Epithelial cell of prostate (primary cell): Measurements from ENCODE around the gene ANO6.
"Not testable (repeated sequence)": the region's sequence is repeated elsewhere in the genome, so short reads cannot be mapped to it uniquely, and the experiment has no call there.

ENCODE experiments used
- DNase-seq: peaks from one replicate; pipeline ENCODE4 v3.0.0-alpha.2; 2011; ENCODE audit warnings: low read depth, low spot score
- H3K27ac ChIP-seq: fragments of 450-650 bp; 2 replicates; pipeline ENCODE4 v1.5.1; 2017; ENCODE audit warnings: mild to moderate bottlenecking

ANO6 gene

DNA sequence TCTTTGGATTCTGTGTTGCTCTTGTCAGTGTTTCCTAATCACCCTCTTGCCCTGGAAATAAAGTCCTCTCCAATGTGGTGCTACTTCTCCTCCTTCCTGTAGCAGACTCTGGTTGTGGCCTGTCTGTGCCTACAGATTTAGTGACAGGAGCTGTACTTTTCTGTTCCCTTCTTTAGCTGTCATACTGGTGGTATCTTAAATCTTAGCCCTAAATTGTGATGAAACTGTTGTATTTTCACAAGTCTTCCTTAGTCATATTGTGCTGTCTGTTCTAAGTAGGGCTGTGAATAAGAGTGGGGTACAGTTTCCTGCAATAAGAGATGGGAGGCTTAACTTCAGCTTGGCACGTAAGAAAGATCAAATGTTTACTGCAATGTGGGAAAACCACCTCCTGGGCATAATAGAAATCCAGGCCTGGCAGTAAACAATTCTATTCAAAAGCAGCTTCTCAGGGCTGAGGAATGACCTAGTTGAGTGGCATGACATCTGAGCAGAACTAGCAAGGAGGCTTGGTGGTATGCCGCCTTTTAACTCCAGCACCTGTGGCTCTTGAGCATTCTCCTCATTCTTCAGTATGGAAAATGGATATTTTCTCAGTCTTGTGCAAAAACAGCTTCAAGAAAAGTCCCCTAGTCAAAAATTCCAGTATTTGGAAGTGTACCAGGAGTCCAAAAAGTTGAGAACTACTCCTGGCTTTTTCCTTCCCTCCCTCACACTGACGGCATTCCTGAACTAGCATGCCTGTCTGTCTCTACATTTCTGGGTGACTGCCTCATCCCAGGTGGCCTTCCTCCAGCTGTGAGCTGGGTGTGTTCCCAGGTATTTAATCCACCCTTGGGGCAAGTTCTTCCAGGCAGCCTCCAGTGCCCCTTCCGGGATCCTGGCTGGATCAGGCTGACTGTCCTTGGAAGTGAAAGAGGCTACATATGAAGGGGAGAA lies 19.5 kb downstream of the ANO6 start:
- no peak for DNase-seq
- H3K27ac ChIP-seq: peak overlapping the region; percentile 90

DNA sequence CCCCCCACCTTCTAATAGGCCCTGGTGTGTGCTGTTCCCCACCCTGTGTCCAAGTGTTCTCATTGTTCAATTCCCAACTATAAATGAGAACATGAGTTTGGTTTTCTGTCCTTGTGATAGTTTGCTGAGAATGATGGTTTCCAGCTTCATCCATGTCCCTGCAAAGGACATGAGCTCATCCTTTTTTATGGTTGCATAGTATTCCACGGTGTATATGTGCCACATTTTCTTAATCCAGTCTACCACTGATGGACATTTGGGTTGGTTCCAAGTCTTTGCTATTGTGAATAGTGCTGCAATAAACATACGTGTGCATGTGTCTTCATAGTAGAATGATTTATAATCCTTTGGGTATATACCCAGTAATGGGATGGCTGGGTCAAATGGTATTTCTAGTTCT lies 20.5 kb downstream of the ANO6 start:
- peak overlapping the region; percentile 90 for H3K27ac ChIP-seq
- DNase-seq: not testable (repeated sequence)

DNA sequence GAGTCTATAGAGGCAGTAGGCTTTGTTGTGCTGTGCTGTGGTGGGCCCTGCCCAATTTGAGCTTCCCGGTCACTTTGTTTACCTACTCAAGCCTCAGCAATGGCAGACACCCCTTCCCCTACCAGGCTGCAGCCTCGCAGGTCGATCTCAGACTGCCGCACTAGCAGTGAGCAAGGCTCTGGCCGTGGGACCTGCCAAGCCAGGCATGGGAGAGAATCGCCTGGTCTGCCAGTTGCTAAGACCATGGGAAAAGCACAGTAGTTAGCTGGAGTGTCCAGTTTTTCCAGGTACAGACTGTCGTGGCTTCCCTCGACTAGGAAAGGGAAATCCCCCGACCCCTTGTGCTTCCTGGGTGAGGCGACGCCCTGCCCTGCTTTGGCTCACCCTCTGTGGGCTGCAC lies 26.3 kb downstream of the ANO6 start:
- no peak for DNase-seq
- no peak overlapping the region for H3K27ac ChIP-seq

DNA sequence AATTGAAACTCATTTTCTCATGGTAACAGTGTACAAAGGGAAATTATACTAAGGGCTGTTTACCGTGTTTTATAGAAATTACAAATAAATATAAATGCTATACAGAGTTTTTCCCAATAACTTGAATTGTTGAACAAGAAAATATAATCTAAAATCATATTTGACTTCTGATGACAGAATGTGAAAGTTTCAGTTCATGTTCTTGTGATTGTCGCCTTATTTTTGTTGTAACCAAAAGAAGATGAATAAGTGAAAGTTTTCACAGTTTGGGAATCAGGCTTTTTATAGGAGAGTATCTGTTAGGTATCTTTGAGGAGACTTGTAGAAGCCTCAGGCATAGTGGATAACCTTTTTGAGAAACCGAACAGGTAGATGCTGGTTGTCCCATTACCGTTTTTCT lies 28.1 kb downstream of the ANO6 start:
- DNase-seq: no peak
- no peak overlapping the region for H3K27ac ChIP-seq

DNA sequence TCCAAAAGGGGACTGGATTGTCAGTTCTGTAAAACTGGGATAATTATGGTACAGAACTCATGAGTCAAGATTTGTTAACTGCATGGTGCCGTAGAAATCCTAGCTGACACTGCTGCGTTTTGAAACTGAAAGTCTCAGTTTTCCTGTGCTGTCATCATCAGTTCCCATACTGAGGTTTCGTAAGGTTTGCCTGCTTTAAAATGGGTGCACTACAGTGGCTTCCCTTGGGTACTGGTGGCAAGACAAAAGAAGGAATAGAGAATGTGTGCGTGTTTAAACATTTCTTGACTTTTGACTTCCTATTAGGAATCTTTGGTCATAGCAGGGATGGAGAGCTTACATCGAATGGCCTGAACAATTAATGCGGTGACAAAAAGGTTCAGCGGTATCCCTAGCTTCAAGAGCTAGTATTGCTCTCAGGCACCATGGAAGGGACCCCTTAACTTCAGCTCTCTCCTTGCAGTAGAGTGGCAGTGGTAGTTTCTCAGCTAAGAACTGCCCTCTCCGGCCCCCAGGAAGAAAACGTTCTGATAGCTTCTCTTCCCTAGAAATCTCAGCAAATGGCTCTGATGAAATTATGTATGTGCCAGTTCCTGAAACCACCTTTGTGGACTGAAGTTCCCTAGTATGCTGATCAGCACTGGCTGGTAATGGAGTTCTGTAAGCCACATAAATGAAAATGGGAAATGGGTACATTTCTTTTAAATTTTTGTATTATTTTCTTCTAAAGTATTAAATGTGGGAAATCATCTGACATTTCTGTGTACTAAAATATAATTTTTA lies 28.9 kb downstream of the ANO6 start:
- no peak overlapping the region for H3K27ac ChIP-seq
- DNase-seq: no peak

DNA sequence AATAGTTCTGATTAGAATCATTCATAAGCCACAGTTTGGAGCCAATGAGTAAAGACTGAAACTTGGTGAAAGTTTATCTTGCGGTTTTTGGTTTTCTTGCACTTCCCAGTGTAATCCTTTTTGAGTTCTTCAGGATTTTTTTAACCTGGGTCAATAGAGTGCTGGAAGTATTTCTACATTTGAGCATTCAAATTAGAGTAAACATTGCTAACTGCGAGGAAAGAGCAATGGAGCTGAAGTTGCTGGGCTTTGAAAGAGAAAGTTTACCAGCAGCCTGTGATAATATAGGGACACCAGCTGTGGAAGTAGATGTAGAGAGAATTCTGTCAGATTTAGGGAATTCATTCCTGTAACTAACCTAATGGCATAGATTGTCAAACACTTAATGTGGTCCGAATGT lies 30.3 kb downstream of the ANO6 start:
- no peak for DNase-seq
- no peak overlapping the region for H3K27ac ChIP-seq

DNA sequence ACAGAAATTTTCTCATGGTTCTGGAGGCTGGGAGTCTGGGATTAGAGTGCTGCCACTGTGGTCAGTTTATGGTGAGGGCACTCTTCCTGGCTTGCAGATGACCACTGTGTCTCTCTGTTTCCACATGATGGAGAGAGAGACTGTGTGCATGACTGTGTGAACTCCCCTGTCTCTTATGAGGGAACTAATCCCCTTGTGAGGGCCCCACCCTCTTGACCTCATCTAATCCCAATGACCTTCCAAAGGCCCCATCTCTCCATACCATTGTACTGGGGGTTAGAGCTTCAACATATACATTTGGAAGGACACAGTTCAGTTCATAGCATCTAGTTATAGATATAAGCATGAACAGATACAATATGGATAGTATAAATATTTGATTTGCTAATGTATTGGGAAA lies 31.7 kb downstream of the ANO6 start:
- H3K27ac ChIP-seq: no peak overlapping the region
- DNase-seq: no peak

DNA sequence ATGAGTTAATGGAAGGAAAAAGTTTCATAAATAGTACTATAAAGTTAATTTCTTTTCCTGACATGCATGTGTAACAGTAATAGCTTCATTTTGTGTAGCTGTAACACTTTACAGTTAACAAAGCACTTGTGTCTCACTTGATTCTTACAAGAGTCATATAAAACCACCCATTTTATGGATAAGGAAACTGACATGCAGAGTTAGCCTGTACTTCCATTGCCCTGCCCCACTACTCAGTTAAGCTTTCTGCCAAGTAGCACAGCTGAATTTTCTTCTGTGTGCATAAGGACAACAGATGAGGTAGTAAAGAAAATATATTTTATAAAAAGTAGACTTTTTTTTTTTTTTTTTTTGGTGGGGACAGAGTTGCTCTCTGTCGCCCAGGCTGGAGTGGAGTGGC lies 32.2 kb downstream of the ANO6 start:
- H3K27ac ChIP-seq: no peak overlapping the region
- DNase-seq: no peak

DNA sequence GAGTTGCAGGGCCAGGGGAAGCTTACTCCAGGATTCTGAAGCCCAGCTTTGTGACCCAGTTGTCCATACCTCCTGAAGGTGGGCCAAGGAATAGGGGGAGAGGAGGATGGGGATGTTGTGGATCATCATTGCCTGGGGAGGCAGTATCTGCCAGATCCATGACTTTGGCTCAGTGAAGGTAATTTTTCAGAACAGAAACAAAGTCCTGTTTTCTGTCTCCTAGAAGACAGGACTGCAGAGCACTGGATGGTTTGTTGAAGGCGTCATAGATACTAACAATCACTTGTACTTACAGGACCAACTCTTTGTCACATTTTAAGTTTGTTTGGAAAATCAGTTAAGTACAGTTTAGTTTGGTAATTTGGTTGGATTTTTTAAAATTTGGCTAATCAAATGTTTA lies 38.4 kb downstream of the ANO6 start:
- no peak for DNase-seq
- no peak overlapping the region for H3K27ac ChIP-seq

DNA sequence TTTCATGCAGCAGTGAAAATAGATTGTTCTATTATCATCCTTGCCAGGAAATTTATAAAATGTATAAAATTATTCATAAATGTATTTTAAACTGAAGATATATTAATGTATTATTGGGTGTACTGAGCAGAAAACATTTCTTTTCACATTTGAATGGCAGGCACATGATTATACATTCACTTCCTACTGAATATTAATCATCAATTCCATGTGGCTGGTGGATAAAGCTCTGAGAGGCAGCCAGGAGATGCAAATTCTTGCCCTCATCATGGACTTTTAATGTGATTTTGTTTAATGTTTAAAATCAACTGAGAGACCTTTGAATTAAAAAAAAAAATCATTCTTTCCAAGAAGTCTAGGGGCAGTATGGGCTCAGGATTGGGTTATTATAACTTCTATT lies 40.8 kb downstream of the ANO6 start:
- no peak overlapping the region for H3K27ac ChIP-seq
- no peak for DNase-seq

DNA sequence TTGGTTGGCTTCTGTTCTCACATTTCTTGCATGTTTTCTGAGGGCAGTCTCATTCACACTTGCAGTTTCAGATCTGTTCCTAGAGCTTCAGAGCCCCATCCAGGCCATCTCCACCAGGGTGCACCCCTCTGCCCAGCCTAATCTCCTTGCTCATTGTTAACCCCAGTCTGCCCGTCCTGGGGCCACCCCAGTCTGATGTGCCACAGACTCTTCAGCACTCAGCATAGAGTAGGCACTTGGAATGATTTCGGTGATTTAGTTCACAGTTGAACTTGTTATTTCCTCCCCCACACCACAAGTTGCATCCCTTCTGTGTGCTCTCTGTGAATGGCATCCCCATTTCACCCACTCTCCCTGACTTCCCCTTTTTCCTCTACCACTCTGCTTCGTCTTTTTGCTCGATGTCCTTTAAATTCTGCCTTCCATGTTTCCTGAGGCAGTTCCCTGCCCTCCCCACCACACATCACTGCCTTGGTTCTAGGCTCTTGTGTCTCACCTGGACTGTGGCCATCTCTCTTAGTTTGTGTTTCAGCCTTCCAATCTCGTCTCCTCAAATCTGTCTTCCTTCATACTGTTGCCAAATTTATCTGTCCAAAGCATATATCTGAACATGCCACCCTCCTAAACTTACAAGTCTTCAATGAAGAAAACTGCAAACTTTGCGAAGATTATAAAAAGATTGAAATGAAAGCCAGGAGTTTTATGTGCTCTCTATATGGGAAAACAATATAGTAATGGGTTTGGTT lies 41.5 kb downstream of the ANO6 start:
- DNase-seq: no peak
- no peak overlapping the region for H3K27ac ChIP-seq

DNA sequence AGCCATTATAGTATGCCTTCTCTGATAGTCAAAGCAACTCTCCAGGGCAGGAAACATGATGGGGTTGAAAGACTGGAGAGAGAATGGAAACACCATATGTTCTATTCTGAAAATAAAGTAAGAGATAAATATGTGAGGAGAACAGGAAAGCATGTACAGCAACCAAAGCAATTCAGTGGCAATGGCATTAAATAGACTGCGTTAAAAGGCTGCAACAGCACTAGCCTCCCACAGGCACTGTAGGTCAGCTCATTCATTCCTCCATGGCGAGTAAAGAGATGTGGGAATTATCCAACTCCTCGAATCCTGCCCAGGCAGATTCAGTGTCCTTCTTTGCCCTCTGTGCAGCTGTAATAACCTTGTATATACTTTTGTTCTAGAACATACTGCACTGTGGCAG lies 43.8 kb downstream of the ANO6 start:
- H3K27ac ChIP-seq: peak overlapping the region; percentile 47
- DNase-seq: no peak

DNA sequence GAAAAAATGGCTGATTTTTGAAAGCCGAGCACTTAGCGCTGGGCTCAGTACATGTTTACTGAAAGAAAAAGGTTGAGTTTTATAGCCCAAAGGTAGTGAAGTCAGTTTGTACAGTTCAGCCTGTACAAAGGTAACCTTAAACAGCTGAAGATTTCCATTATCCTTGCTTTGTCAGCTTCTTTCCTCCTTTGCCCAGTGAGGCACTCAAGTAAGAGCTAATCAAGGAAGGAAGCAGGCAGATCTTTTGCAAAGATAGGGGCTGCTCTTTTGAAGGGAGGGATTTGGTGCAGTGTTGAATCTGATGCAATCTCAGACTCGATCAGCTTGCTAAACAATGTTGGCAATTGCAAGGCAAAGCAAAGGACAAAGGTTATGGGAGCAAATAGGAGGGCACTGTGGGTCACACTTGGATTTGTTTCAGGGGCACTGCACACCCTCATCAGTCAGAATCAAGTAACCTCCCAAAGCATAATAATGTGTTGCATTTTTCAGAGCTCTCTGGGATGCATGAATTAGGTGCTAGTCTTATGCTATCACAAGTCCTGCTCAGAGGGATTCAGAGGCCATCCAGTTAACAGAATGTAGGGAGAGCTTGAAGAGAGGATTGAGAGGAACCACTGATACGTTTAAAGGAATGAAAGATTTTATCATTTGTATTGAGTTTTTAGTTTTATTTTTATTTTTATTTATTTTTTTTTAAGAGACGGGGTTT lies 44.4 kb downstream of the ANO6 start:
- DNase-seq: no peak
- peak overlapping the region; percentile 47 for H3K27ac ChIP-seq

DNA sequence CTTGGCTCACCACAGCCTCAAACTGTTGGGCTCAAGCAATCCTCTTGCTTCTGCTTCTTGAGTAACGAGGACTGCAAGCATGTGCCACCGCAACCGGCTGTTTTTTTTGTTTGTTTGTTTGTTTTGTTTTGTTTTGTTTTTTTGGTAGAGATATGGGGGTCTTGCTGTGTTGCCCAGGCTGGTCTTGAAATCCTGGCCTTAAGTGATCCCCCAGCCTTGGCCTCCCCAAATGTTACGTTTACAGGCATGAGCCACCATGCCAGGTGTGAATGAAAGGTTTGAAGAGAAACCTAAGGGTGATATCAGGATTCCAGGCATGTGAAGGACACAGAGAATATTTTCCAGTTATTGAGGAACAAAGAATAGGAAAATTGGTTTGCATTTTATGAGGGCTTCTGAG lies 45.0 kb downstream of the ANO6 start:
- no peak overlapping the region for H3K27ac ChIP-seq
- no peak for DNase-seq

DNA sequence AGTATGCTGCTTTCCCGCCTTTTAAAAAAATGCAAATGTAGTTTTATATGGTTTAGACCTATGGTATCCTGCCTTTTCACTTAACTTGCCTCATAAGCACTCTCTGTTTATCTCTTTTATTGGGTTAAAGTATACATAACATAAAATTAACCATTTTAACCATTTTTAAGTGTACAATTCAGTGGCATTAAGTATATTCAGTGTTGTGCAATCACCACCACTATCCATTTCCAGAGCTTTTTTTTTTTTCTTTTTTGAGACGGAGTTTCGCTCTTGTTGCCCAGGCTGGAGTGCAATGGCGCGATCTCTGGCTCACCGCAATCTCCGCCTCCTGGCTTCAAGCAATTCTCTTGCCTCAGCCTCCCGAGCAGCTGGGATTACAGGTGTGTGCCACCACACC lies 46.3 kb downstream of the ANO6 start:
- not testable (repeated sequence) for H3K27ac ChIP-seq, DNase-seq

DNA sequence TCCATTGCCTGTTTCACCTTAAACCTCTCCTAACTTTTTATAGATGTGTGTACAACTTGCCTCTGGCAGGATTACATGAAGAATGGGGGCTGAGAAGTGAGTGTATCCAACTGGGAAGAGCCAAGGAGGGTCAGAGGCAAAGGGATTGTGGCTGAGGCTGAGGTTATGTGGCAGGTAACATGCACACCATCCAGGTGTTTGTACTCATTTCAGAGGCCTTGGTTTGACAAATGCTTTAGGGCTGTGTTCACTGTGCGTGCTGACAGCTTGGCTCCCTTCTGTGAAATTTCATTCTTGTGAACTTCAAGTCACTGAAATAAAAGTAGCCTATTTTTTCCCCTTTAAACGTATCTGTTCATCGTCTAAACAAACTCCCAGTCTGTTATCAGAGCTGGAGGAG lies 47.7 kb downstream of the ANO6 start:
- no peak for DNase-seq
- H3K27ac ChIP-seq: no peak overlapping the region

DNA sequence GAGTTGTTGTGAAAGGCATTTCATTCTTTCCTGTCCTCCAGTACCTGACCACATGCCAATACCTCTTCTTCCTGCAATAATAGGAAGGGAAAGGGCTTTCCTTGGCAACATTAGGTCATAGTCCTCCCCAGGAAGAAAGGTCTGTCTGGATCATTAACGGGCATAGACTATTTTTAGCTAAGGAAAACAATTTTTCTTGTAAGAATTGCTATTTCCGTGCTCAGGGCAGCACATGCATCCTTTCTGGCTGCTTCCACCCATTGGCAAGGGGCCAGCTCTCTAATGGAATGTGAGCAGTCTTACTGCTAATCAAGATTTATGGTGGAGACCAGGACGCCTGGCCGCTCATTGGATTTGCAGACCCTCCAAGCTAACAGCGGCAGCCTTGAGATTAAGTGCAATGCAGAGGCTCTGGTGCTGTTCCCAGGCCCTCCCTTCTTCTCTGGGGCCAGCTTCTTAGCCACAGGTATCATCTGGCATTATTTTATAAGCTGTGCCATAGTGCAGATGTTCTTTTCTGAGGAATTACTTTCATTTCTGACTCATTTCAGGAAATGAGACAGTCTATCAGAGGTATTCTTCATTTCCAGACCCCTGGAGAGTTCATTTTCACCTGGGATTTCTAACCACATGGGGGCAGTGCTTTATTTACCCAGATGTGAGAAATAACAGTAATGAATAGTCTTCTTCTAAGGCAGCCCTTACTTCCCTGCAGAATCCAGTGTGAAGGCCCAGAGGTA lies 52.9 kb downstream of the ANO6 start:
- H3K27ac ChIP-seq: peak overlapping the region; percentile 60
- peak; percentile 12 for DNase-seq

DNA sequence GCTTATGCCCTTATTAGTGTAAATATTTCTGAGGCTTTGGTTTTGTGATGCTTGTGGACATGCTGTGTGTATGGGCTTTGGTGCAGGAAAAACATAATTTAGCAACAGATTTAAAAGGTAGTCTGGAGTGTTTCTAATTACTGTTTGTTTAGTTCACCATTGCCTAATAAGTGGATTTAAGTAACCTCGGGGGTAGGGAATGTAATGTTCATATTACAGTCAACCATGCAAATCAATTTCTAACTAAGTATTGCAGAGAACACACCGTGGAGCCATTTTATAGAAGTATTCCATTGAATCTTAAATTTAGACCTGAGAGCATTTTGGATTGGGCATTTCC lies 53.5 kb downstream of the ANO6 start:
- DNase-seq: no peak
- H3K27ac ChIP-seq: peak overlapping the region; percentile 60

DNA sequence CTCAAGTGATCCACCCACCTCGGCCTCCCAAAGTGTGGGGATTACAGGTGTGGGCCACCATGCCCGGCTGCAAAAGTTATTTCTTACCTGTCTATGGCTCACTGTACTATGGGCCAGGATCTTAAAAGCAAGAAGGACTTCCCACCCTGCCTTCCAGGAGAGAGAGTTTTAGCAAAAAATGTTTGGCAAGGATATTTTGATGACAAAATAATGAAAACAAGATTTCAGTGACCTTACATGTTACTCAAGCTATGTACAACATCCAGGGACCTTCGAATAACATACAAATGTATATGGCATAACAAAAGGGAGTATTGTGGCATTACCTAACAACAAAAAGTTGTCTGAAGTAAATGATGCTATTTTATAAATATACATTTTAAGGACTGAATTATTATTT lies 55.1 kb downstream of the ANO6 start:
- no peak for DNase-seq
- H3K27ac ChIP-seq: no peak overlapping the region
